NB4 (cell line): Measurements from ENCODE around the gene GNG14.

Source experiments
- DNase-seq: peaks from one replicate; pipeline ENCODE4 v3.0.0; 2010; ENCODE audit warnings: low read depth
- H3K4me3 ChIP-seq: one replicate; pipeline ENCODE4 v1.5.1; 2011; ENCODE audit warnings: mild to moderate bottlenecking, low read depth, low read length, moderate library complexity
- CTCF ChIP-seq: IDR thresholded peaks from one replicate; pipeline ENCODE4 v1.5.1; 2012; ENCODE audit warnings: low read depth, low read length
- MAX ChIP-seq: IDR thresholded peaks from 2 replicates; pipeline ENCODE4 v1.6.1; 2011; ENCODE audit warnings: low read depth, low read length
- MYC ChIP-seq: IDR thresholded peaks from 2 replicates; pipeline ENCODE4 v1.6.1; 2011; ENCODE audit warnings: low read depth, low read length
- POLR2A ChIP-seq: IDR thresholded peaks from 2 replicates; pipeline ENCODE4 v1.6.1; 2011; ENCODE audit warnings: mild to moderate bottlenecking; ENCODE audit not compliant: insufficient read length; ENCODE audit errors: extremely low read depth

Gene GNG14

GRCh38 chr19:12703046-12703445, 15.2 kb downstream of the GNG14 start:
- TF ChIP-seq POLR2A (no peak), MAX (no peak), MYC (no peak), CTCF (no peak)

GRCh38 chr19:12705169-12705568, 17.4 kb downstream of the GNG14 start:
- no peak for DNase-seq
- TF ChIP-seq MAX, result no peak
- no peak for TF ChIP-seq MYC
- TF ChIP-seq POLR2A, result no peak
- TF ChIP-seq CTCF, result no peak
- H3K4me3 ChIP-seq, result no peak overlapping the region

More at GRCh38 chr19:12703046-12703445, 15.2 kb downstream of the GNG14 start:
- no peak overlapping the region for H3K4me3 ChIP-seq
- DNase-seq, result peak; percentile 85

- no peak overlapping the region for H3K4me3 ChIP-seq
These were observed 18.0 kb downstream of the GNG14 start for GRCh38 chr19:12705654-12706331.

GRCh38 chr19:12706332-12706718, 18.5 kb downstream of the GNG14 start:
- TF ChIP-seq CTCF (no peak), MYC (no peak), POLR2A (no peak), MAX (no peak)
- no peak overlapping the region for H3K4me3 ChIP-seq
- DNase-seq, result no peak

More at GRCh38 chr19:12705654-12706331, 18.0 kb downstream of the GNG14 start:
- no peak for TF ChIP-seq MYC
- TF ChIP-seq CTCF, result no peak
- no peak for TF ChIP-seq MAX
- TF ChIP-seq POLR2A, result no peak
- DNase-seq, result no peak

- TF ChIP-seq CTCF, result no peak
- TF ChIP-seq MYC, result no peak
- no peak for TF ChIP-seq POLR2A
- TF ChIP-seq MAX, result no peak
- no peak overlapping the region for H3K4me3 ChIP-seq
- DNase-seq, result no peak
These were observed 20.8 kb downstream of the GNG14 start for GRCh38 chr19:12708641-12709040.
